Measurements from ENCODE around the gene IFIT1B.

DNA sequence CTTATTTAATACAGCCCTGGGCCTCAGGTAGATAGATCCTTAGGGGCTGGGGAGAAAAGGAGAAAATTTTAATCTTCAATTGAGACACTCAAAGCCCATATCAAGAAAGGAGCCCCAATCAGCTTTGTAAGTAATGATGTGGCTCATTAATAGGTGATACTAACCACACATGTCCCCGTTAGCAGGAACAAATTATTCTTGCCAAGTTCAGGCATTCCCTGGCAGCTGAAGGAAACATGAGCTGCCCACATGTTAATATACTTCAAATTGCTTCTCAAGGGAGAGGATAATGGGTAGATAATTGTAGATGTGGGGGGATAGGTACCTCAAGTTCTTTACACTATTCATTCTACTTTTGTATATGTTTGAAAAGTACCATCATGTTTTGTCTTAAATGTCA is 51.0 kb downstream of the IFIT1B start:
- TF ChIP-seq POLR2AphosphoS5 (IDR thresholded peaks at IDR 0.05; ENCODE audit: low read depth, low read length) (no peak), EZH2 (IDR thresholded peaks at IDR 0.05) (no peak), SP1 (IDR thresholded peaks at IDR 0.05; ENCODE audit: low read depth) (no peak), SRF (IDR thresholded peaks at IDR 0.05; ENCODE audit: low read depth) (no peak), CBX3 (IDR thresholded peaks at IDR 0.05; ENCODE audit: low read depth) (no peak), TCF7L2 (IDR thresholded peaks at IDR 0.05; ENCODE audit: borderline replicate concordance, extremely low read depth, insufficient read depth, insufficient read length) (no peak), EZH2phosphoT487 (IDR thresholded peaks at IDR 0.05; ENCODE audit: borderline replicate concordance) (no peak), ZNF274 (IDR thresholded peaks at IDR 0.05; ENCODE audit: low read depth, low read length) (no peak), POLR2A (IDR thresholded peaks at IDR 0.05; ENCODE audit: borderline replicate concordance, extremely low read depth, insufficient read depth, insufficient read length) (no peak), EGR1 (IDR thresholded peaks at IDR 0.05; ENCODE audit: low read depth) (no peak), YY1 (IDR thresholded peaks at IDR 0.05; ENCODE audit: extremely low read depth, insufficient replicate concordance, low read depth, low read length) (no peak)
- TF ChIP-seq, protein P1, sequence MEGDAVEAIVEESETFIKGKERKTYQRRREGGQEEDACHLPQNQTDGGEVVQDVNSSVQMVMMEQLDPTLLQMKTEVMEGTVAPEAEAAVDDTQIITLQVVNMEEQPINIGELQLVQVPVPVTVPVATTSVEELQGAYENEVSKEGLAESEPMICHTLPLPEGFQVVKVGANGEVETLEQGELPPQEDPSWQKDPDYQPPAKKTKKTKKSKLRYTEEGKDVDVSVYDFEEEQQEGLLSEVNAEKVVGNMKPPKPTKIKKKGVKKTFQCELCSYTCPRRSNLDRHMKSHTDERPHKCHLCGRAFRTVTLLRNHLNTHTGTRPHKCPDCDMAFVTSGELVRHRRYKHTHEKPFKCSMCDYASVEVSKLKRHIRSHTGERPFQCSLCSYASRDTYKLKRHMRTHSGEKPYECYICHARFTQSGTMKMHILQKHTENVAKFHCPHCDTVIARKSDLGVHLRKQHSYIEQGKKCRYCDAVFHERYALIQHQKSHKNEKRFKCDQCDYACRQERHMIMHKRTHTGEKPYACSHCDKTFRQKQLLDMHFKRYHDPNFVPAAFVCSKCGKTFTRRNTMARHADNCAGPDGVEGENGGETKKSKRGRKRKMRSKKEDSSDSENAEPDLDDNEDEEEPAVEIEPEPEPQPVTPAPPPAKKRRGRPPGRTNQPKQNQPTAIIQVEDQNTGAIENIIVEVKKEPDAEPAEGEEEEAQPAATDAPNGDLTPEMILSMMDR (IDR thresholded peaks at IDR 0.05 in 2 of 3, conservative IDR thresholded peaks at IDR 0.05 in 1 of 3; ENCODE audit: borderline replicate concordance in 1 of 3, insufficient read depth in 1 of 3, low read depth in 2 of 3, low read length in 2 of 3), result no peak
- TF ChIP-seq, protein P2, sequence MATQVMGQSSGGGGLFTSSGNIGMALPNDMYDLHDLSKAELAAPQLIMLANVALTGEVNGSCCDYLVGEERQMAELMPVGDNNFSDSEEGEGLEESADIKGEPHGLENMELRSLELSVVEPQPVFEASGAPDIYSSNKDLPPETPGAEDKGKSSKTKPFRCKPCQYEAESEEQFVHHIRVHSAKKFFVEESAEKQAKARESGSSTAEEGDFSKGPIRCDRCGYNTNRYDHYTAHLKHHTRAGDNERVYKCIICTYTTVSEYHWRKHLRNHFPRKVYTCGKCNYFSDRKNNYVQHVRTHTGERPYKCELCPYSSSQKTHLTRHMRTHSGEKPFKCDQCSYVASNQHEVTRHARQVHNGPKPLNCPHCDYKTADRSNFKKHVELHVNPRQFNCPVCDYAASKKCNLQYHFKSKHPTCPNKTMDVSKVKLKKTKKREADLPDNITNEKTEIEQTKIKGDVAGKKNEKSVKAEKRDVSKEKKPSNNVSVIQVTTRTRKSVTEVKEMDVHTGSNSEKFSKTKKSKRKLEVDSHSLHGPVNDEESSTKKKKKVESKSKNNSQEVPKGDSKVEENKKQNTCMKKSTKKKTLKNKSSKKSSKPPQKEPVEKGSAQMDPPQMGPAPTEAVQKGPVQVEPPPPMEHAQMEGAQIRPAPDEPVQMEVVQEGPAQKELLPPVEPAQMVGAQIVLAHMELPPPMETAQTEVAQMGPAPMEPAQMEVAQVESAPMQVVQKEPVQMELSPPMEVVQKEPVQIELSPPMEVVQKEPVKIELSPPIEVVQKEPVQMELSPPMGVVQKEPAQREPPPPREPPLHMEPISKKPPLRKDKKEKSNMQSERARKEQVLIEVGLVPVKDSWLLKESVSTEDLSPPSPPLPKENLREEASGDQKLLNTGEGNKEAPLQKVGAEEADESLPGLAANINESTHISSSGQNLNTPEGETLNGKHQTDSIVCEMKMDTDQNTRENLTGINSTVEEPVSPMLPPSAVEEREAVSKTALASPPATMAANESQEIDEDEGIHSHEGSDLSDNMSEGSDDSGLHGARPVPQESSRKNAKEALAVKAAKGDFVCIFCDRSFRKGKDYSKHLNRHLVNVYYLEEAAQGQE (IDR thresholded peaks at IDR 0.05; ENCODE audit: low read depth), result no peak
- TF ChIP-seq, protein P3, sequence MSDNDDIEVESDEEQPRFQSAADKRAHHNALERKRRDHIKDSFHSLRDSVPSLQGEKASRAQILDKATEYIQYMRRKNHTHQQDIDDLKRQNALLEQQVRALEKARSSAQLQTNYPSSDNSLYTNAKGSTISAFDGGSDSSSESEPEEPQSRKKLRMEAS (IDR thresholded peaks at IDR 0.05), result no peak

All from HCT116 (cell line).